Endothelial cell (in vitro differentiated cells): ENCODE results near the gene INSYN2B. TPM values are rescaled to one million over a fixed set of nuclear protein-coding genes. Genes with fewer than 3 reads are reported as not detected.

Experiments
- DNase-seq: peaks from one replicate; pipeline ENCODE4 v3.0.0; 2021; ENCODE audit warnings: low spot score
- H3K27ac Mint-ChIP-seq: one replicate; pipeline ENCODE4 v1.8.0; 2021; ENCODE audit warnings: mixed read lengths, inconsistent platforms; ENCODE audit not compliant: unreplicated experiment
- H3K27me3 Mint-ChIP-seq: one replicate; pipeline ENCODE4 v1.8.0; 2021; ENCODE audit warnings: mild to moderate bottlenecking, moderate library complexity, mixed read lengths, inconsistent platforms; ENCODE audit not compliant: unreplicated experiment
- H3K36me3 Mint-ChIP-seq: one replicate; pipeline ENCODE4 v1.8.0; 2021; ENCODE audit warnings: mild to moderate bottlenecking, low read depth, mixed read lengths, inconsistent platforms; ENCODE audit not compliant: unreplicated experiment
- H3K4me1 Mint-ChIP-seq: one replicate; pipeline ENCODE4 v1.8.0; 2021; ENCODE audit warnings: mild to moderate bottlenecking, mixed read lengths, inconsistent platforms; ENCODE audit not compliant: unreplicated experiment
- H3K4me3 Mint-ChIP-seq: one replicate; pipeline ENCODE4 v1.8.0; 2021; ENCODE audit warnings: mild to moderate bottlenecking, mixed read lengths, inconsistent platforms; ENCODE audit not compliant: unreplicated experiment
- H3K9me3 Mint-ChIP-seq: one replicate; pipeline ENCODE4 v1.8.0; 2021; ENCODE audit warnings: mixed read lengths, inconsistent platforms; ENCODE audit not compliant: unreplicated experiment
- total RNA-seq: library from RNA; stranded (reverse); fragmentation: NEBNext Ultra II Directional; extraction: Animal tissue kit (Norgen Biotek cat#: 25700); gene quantifications from one replicate; pipeline ENCODE4 v1.2.1, GENCODE V29; 2021; ENCODE audit not compliant: unreplicated experiment
- TF ChIP-seq, protein P1 (sequence below): fragments of 200-600 bp; sonication (generic); IDR thresholded peaks from one replicate; pipeline ENCODE4 v1.5.0; 2021; ENCODE audit warnings: antibody characterized with exemption; ENCODE audit not compliant: unreplicated experiment

The INSYN2B gene
- total RNA-seq, 1 donor from 2014 or later = 4.5 TPM

DNA sequence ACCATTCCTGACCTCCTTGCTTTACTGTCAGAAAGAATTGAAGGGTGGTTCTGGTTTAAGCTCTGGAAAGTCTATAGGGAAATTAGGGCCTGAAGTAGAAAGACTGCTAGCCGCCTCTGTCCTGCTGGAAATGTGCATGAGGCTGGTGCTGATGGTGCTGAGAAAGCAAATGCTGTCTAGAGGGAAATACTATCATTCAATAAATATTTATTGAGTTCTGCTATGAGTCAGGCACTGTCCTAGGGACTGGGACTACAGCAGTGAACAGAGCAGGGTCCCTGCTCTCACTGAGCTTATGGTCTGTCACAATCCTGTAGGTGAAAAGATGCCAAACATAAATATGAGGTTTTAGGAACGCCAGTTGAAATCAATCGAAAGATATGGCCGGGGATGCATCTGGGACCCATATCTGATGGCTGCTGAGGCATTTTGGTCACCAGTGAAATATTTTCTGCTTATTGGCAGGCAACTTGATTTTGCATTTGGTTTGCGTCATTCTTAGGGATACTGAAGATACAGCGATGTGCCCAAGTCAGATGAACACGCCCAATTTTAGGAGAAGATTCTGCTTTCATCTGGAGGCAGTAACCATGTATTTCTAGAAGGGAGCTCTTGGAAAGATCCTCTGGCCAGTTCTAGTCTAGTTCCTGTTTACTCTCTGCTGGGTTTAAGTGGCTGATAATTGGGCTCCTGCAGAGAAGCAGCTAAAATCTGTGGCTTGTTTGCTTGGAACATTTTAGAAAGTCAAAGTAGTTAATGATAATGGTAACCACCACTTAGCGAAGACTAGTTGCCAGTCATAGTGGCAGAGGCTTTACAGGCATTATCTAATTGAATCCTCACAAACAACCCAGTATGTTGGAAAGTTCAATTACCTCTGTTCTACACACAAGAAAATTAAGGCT lies 73.3 kb downstream of the INSYN2B start:
- H3K36me3 Mint-ChIP-seq = no peaks in the 10 kb centered on the region
- no peak overlapping the region for H3K27ac Mint-ChIP-seq
- H3K4me3 Mint-ChIP-seq = no peak overlapping the region
- no peaks in the 10 kb centered on the region for H3K27me3 Mint-ChIP-seq
- peaks cover 4% of the 10 kb centered on the region for H3K4me1 Mint-ChIP-seq
- H3K9me3 Mint-ChIP-seq = no peaks in the 10 kb centered on the region
- no peak for DNase-seq
- TF ChIP-seq, protein P1, sequence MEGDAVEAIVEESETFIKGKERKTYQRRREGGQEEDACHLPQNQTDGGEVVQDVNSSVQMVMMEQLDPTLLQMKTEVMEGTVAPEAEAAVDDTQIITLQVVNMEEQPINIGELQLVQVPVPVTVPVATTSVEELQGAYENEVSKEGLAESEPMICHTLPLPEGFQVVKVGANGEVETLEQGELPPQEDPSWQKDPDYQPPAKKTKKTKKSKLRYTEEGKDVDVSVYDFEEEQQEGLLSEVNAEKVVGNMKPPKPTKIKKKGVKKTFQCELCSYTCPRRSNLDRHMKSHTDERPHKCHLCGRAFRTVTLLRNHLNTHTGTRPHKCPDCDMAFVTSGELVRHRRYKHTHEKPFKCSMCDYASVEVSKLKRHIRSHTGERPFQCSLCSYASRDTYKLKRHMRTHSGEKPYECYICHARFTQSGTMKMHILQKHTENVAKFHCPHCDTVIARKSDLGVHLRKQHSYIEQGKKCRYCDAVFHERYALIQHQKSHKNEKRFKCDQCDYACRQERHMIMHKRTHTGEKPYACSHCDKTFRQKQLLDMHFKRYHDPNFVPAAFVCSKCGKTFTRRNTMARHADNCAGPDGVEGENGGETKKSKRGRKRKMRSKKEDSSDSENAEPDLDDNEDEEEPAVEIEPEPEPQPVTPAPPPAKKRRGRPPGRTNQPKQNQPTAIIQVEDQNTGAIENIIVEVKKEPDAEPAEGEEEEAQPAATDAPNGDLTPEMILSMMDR = no peak

DNA sequence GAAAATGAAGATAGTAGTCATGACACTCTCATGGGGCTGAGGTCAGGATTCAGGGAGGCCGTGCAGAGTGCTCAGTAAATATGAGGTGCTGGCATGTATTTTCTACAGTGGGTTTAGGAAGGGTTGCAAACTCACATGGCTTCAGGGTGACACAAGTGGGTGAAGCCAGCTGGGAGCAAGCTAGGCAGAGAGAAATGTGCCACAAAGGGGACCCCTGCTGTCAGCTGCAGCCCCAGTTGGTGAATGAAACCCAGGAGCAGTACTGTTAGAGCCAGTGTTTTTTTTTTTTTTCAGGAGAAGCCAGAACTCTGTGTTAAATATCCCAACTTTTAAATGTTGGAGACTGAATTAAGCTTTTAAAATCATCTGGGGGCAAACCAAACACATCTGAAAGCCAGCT lies 75.3 kb downstream of the INSYN2B start:
- no peak overlapping the region for H3K4me3 Mint-ChIP-seq
- peaks cover 4% of the 10 kb centered on the region for H3K4me1 Mint-ChIP-seq
- H3K27me3 Mint-ChIP-seq = no peaks in the 10 kb centered on the region
- no peaks in the 10 kb centered on the region for H3K9me3 Mint-ChIP-seq
- H3K36me3 Mint-ChIP-seq = peaks cover 8% of the 10 kb centered on the region
- no peak for DNase-seq
- TF ChIP-seq, protein P1 = no peak
- H3K27ac Mint-ChIP-seq = no peak overlapping the region

DNA sequence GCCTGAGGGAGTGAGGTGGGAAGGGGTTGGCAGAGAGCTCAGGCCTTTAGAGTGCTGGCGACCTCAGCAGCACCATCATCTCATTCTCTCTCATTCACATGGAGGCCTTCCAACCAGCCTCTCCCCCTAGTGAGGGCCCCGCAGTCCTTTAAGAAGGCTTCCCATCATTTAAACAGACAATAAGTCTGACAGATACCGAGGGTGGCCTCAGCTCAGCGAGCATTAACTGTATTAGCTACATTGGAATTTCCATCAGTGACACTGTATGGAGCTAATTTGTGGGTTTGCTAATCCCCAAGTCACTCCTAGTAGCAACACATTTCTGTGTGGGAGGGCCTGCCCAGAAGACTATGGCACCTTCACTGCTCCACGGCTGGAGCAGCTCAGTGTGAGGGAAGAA lies 75.8 kb downstream of the INSYN2B start:
- TF ChIP-seq, protein P1 = no peak
- no peak overlapping the region for H3K4me3 Mint-ChIP-seq
- H3K36me3 Mint-ChIP-seq = peaks cover 8% of the 10 kb centered on the region
- H3K4me1 Mint-ChIP-seq = peaks cover 4% of the 10 kb centered on the region
- no peaks in the 10 kb centered on the region for H3K27me3 Mint-ChIP-seq
- H3K9me3 Mint-ChIP-seq = no peaks in the 10 kb centered on the region
- no peak for DNase-seq
- H3K27ac Mint-ChIP-seq = no peak overlapping the region

DNA sequence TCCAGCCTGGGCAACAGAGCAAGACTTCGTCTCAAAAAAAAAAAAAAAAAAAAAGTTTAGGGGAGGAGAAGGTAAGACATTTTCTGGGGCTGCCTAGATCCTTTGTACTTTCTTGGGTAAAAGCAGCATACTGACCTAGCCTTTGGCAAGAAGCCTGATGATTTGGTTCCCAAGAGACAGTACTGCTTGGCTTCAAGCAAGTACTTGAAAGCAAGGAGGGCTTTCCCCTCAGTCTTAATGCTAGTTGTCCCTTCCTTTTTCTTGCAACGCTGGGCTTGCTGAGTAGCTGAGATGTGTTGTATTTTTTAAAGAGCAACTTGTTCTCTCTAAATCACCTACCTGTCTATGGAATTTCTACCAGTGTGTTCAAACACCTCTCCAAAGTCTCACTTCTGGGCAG lies 76.2 kb downstream of the INSYN2B start:
- H3K27me3 Mint-ChIP-seq = no peaks in the 10 kb centered on the region
- TF ChIP-seq, protein P1 = no peak
- peaks cover 4% of the 10 kb centered on the region for H3K4me1 Mint-ChIP-seq
- H3K9me3 Mint-ChIP-seq = no peaks in the 10 kb centered on the region
- DNase-seq = no peak
- H3K4me3 Mint-ChIP-seq = no peak overlapping the region
- H3K36me3 Mint-ChIP-seq = peaks cover 8% of the 10 kb centered on the region
- H3K27ac Mint-ChIP-seq = no peak overlapping the region

- peaks cover 2% of the 10 kb centered on the region for H3K27me3 Mint-ChIP-seq
- DNase-seq = no peak
- peaks cover 4% of the 10 kb centered on the region for H3K4me1 Mint-ChIP-seq
- no peak overlapping the region for H3K27ac Mint-ChIP-seq
- no peak overlapping the region for H3K4me3 Mint-ChIP-seq
- H3K9me3 Mint-ChIP-seq = no peaks in the 10 kb centered on the region
- TF ChIP-seq, protein P1 = no peak
- peaks cover 8% of the 10 kb centered on the region for H3K36me3 Mint-ChIP-seq
These were observed 78.4 kb downstream of the INSYN2B start for GRCh38 chr5:169901896-169902295.
